ENCODE measurements around the gene BRAT1. TPM values are rescaled to one million over a fixed set of nuclear protein-coding genes. Genes with fewer than 3 reads are reported as not detected.

The BRAT1 gene
- total and polyA plus RNA-seq, 2 experiments from 2014 or later = 32.5 to 76.8 TPM

- DNase-seq (ENCODE audit: low spot score) = no peak
- no peak for ATAC-seq
- H3K36me3 ChIP-seq (ENCODE audit: insufficient read depth) = no peaks in the 10 kb centered on the region; the same call in 1 of the 2 replicates
- peaks cover 4% of the 10 kb centered on the region; the same call in 1 of the 2 replicates for H3K79me2 ChIP-seq (replicated peaks; ENCODE audit: insufficient read depth)
- Mint-ChIP-seq H3K9me3 (no peaks in the 10 kb centered on the region), H3K27me3 (ENCODE audit: insufficient read depth, low read depth, poor library complexity) (peaks cover 18% of the 10 kb centered on the region), H3K4me1 (peaks cover 38% of the 10 kb centered on the region), H3K27ac (no peak overlapping the region), H3K4me3 (no peak overlapping the region), H3K36me3 (ENCODE audit: low read depth) (peaks cover 16% of the 10 kb centered on the region; the same call in 1 of the 3 replicates)
- no peak overlapping the region for H3K4me2 ChIP-seq
- 0 out of 2 replicates have a peak, but pooled peaks cover 6% of the 10 kb centered on the region for H3F3A ChIP-seq (replicated peaks; ENCODE audit: low read depth)
- no peaks in the 10 kb centered on the region for H3K9me2 ChIP-seq (ENCODE audit: insufficient read depth)
- H2AFZ ChIP-seq = no peak overlapping the region
- H3K27me3 ChIP-seq (ENCODE audit: insufficient read depth) = no peaks in the 10 kb centered on the region; the same call in none of the 2 replicates
- H3K4me3 ChIP-seq = no peak overlapping the region
- no peaks in the 10 kb centered on the region for H4K20me1 ChIP-seq (replicated peaks; ENCODE audit: insufficient read depth)
- no peak for TF ChIP-seq ZNF114 (CRISPR knock-in tag; IDR thresholded peaks at IDR 0.05)
- no peak for TF ChIP-seq EZH2 (IDR thresholded peaks at IDR 0.05; ENCODE audit: low read depth, unreplicated experiment)
- no peak for TF ChIP-seq JUNB (IDR thresholded peaks at IDR 0.05; ENCODE audit: unreplicated experiment)
- TF ChIP-seq POLR2AphosphoS5 (IDR thresholded peaks at IDR 0.05; ENCODE audit: low read depth) = no peak
- TF ChIP-seq STAT1 (IDR thresholded peaks at IDR 0.05; ENCODE audit: unreplicated experiment) = no peak
- no peak for TF ChIP-seq REST (IDR thresholded peaks at IDR 0.05; ENCODE audit: unreplicated experiment)
- no peak for TF ChIP-seq ETS1 (IDR thresholded peaks at IDR 0.05)
- TF ChIP-seq ZNF462 (CRISPR knock-in tag; IDR thresholded peaks at IDR 0.05) = no peak
- no peak for TF ChIP-seq CREB1 (CRISPR knock-in tag; IDR thresholded peaks at IDR 0.05; ENCODE audit: low read depth)
- TF ChIP-seq ZNF331 (CRISPR knock-in tag; IDR thresholded peaks at IDR 0.05; ENCODE audit: low read depth) = no peak
- TF ChIP-seq EZH2phosphoT487 (IDR thresholded peaks at IDR 0.05; ENCODE audit: unreplicated experiment) = no peak
- H3K27ac ChIP-seq (ENCODE audit: low read depth) = no peak overlapping the region
- peaks cover 44% of the 10 kb centered on the region for H3K4me1 ChIP-seq (ENCODE audit: insufficient read depth)
These were observed 28.4 kb downstream of the BRAT1 start for GRCh38 chr7:2526659-2527504.
